ENCODE results near the gene IGLL5. TPM values are rescaled to one million over a fixed set of nuclear protein-coding genes. Genes with fewer than 3 reads are reported as not detected.

Gene IGLL5
- total and polyA plus RNA-seq, 9 donors = 0.40 to 9.8 (median 1.5) TPM; not detected in 1

GRCh38 chr22:22942511-22943329 is 55.1 kb downstream of the IGLL5 start:
- TF ChIP-seq POLR2A (IDR thresholded peaks at IDR 0.05) = no peak
- TF ChIP-seq, protein P1, sequence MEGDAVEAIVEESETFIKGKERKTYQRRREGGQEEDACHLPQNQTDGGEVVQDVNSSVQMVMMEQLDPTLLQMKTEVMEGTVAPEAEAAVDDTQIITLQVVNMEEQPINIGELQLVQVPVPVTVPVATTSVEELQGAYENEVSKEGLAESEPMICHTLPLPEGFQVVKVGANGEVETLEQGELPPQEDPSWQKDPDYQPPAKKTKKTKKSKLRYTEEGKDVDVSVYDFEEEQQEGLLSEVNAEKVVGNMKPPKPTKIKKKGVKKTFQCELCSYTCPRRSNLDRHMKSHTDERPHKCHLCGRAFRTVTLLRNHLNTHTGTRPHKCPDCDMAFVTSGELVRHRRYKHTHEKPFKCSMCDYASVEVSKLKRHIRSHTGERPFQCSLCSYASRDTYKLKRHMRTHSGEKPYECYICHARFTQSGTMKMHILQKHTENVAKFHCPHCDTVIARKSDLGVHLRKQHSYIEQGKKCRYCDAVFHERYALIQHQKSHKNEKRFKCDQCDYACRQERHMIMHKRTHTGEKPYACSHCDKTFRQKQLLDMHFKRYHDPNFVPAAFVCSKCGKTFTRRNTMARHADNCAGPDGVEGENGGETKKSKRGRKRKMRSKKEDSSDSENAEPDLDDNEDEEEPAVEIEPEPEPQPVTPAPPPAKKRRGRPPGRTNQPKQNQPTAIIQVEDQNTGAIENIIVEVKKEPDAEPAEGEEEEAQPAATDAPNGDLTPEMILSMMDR (IDR thresholded peaks at IDR 0.05) = peak in 1 of 3 donors; percentile 6
- no peak for TF ChIP-seq EP300 (IDR thresholded peaks at IDR 0.05)
- Histone ChIP-seq H3K36me3 (no peaks in the 10 kb centered on the region), H3K27me3 (no peaks in the 10 kb centered on the region), H3K9me3 (no peaks in the 10 kb centered on the region), H3K4me3 (no peak overlapping the region), H3K27ac (no peak overlapping the region), H3K4me1 (ENCODE audit: insufficient read depth) (no peaks in the 10 kb centered on the region)
- peak; percentile 14 to 57 (median 38) for DNase-seq
- 50 to 54% (median 52%) methylated on average over 12 of the region's 12 CpGs for WGBS, 3 donors
- intact Hi-C loops (cut with DNase I) = no loop called here

DNA sequence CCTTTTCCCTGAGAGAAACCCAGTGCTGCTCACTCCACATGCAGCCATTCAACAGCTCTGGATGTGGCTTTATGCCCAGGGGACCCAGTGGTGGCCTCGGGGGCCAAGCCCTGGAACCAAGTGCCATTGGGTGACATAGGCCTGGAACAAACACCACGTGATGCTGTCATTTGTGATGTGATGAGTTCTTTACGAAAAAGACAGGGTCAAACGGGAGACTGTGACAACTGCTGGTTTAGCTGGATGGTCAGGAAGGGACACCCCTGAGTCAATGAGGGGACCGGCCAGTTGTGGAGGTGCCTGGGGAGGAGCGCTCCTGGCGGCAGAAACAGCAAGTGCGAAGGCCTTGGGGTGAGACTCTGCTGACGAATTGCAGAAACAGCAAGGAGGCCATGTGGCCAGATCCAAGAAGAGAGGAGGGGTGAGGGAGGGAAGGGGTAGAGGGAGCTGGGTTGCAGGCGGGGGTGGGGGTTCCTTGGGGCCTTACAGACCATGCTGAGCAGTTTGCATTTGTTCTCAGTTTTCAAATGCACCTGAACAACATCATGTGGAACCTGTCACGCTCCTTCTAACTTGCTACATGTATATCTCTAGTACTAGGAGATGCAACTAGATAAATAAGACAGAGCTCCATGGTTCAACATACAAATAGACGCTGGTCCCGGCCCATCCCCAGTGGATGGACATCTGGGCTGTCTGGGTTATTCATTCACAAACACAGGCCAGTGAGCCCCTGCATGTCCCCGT is 56.1 kb downstream of the IGLL5 start:
- intact Hi-C loops (cut with DNase I) = no loop called here
- peak in 1 of 5 donors; percentile 16 for DNase-seq

DNA sequence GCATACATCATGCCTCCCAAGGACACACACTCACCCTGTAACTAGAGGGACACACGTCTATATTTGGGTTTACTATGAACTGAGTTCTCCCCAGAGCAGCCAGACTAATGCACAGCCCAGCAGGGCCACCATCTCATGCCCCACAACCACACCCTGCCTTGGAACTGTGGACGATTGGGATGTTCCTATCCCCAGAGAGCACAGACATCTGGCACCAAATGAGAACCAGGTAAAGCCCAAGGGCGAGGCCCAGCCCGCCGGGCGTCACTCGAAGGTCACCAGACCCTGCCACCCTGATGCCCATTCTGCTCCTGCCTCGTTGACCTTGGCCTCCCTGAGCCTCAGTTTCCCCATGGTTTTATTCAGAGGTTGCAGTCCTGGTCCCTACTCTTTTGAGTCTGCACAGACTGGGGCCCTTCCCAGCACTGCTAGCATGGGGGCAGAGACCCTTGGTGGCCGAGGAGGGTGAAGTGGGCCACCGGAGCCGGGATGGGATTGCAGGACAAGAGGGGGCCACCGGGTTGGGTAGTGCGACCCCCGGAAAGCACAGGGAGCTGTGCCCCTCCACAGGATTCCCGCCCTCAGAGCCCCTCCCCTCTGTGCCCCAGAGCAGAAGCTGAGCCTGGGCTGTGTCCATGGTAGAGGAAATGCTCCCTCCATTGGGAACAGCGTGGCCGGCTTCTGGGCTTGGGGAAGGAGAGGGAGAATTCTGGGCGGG is 56.8 kb downstream of the IGLL5 start:
- TF ChIP-seq EP300 (IDR thresholded peaks at IDR 0.05) (no peak), POLR2A (IDR thresholded peaks at IDR 0.05) (no peak)
- TF ChIP-seq, protein P1 (IDR thresholded peaks at IDR 0.05) = no peak
- no peaks in the 10 kb centered on the region for H3K27me3 ChIP-seq
- intact Hi-C loops (cut with DNase I) = no loop called here
- peak in 1 of 5 donors; percentile 6 for DNase-seq
- WGBS, 3 donors = 67 to 73% (median 68%) methylated on average over 18 of the region's 18 CpGs
- H3K9me3 ChIP-seq = no peaks in the 10 kb centered on the region
- H3K4me3 ChIP-seq = no peak overlapping the region
- no peaks in the 10 kb centered on the region for H3K36me3 ChIP-seq
- H3K4me1 ChIP-seq (ENCODE audit: insufficient read depth) = no peaks in the 10 kb centered on the region
- H3K27ac ChIP-seq = no peak overlapping the region

More for the DNA sequence above, 56.1 kb downstream of the IGLL5 start:
- Histone ChIP-seq H3K9me3 (no peaks in the 10 kb centered on the region), H3K4me1 (ENCODE audit: insufficient read depth) (no peaks in the 10 kb centered on the region), H3K4me3 (no peak overlapping the region), H3K27me3 (no peaks in the 10 kb centered on the region), H3K27ac (no peak overlapping the region), H3K36me3 (no peaks in the 10 kb centered on the region)
- TF ChIP-seq EP300 (IDR thresholded peaks at IDR 0.05) = no peak
- TF ChIP-seq, protein P1 (IDR thresholded peaks at IDR 0.05) = no peak
- TF ChIP-seq POLR2A (IDR thresholded peaks at IDR 0.05) = no peak
- 79 to 84% (median 82%) methylated on average over 14 of the region's 14 CpGs for WGBS, 3 donors

- H3K27me3 ChIP-seq = no peaks in the 10 kb centered on the region
- TF ChIP-seq, protein P1 (IDR thresholded peaks at IDR 0.05) = no peak
- no peak for TF ChIP-seq EP300 (IDR thresholded peaks at IDR 0.05)
- no peak for TF ChIP-seq POLR2A (IDR thresholded peaks at IDR 0.05)
- H3K4me3 ChIP-seq = no peak overlapping the region
- peak in 1 of 5 donors; percentile 3 for DNase-seq
- intact Hi-C loops (cut with DNase I) = no loop called here
- H3K27ac ChIP-seq = no peak overlapping the region
- H3K4me1 ChIP-seq (ENCODE audit: insufficient read depth) = no peaks in the 10 kb centered on the region
- WGBS, 3 donors = 30 to 63% (median 34%) methylated on average over 4 of the region's 4 CpGs
- no peaks in the 10 kb centered on the region for H3K9me3 ChIP-seq
- H3K36me3 ChIP-seq = no peaks in the 10 kb centered on the region
Observed at GRCh38 chr22:22945195-22945594, 57.6 kb downstream of the IGLL5 start.

Measured in ovary (tissue), 9 donors.